Measurements from ENCODE around the gene CASP8AP2. TPM values are rescaled to one million over a fixed set of nuclear protein-coding genes. Genes with fewer than 3 reads are reported as not detected.

The CASP8AP2 gene
- total RNA-seq, 1 donor from 2014 or later, result 9.5 TPM

DNA sequence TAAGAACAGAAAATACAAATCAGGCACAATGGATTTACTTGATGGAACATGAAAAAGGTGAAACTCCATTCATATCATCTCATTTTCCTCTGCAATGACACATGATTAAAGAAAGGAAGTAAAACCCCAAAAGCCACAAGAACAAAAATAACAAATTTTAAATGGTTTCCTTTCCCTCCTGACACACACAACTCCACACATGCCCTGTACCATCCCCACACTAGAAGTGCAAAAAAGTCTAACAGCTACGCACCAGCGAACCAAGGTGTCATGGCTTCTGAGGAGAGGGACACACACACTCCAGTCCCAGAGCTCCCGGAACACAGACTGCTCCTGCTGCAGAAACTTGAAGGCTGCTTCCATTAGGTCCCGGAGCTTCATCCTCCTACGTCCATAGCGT lies 35.4 kb upstream of the CASP8AP2 start:
- no peak for DNase-seq (ENCODE audit: low read depth)
- no peaks in the 10 kb centered on the region for H3K36me3 ChIP-seq (ENCODE audit: control insufficient read depth, insufficient read depth, low read length)
- H3K27me3 ChIP-seq (ENCODE audit: control insufficient read depth, insufficient read depth, low read length), result no peaks in the 10 kb centered on the region
- H3K4me3 ChIP-seq (ENCODE audit: low read depth, low read length), result no peak overlapping the region
- TF ChIP-seq, protein P1, sequence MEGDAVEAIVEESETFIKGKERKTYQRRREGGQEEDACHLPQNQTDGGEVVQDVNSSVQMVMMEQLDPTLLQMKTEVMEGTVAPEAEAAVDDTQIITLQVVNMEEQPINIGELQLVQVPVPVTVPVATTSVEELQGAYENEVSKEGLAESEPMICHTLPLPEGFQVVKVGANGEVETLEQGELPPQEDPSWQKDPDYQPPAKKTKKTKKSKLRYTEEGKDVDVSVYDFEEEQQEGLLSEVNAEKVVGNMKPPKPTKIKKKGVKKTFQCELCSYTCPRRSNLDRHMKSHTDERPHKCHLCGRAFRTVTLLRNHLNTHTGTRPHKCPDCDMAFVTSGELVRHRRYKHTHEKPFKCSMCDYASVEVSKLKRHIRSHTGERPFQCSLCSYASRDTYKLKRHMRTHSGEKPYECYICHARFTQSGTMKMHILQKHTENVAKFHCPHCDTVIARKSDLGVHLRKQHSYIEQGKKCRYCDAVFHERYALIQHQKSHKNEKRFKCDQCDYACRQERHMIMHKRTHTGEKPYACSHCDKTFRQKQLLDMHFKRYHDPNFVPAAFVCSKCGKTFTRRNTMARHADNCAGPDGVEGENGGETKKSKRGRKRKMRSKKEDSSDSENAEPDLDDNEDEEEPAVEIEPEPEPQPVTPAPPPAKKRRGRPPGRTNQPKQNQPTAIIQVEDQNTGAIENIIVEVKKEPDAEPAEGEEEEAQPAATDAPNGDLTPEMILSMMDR (IDR thresholded peaks at IDR 0.05; ENCODE audit: insufficient read depth, low read length, poor library complexity, severe bottlenecking), result no peak

DNA sequence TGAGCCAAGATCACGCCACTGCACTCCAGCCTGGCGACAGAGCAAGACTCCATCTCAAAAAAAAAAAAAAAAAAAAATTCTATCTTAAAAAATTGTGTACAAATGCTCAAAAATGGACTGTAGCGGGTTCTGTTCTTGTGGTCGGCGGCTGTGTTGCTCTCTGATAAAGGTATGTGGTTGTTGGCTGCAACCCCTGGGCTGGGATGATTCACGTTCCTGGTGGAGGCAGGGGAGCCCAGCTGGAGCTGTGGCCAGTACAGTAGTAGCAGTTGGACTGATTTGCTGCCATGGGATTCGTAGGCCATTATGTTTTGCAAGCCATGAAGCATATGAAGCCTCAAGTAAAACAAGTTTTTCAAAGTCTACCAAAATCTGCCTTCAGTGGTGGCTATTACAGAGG lies 32.4 kb upstream of the CASP8AP2 start:
- no peak for DNase-seq (ENCODE audit: low read depth)
- H3K27me3 ChIP-seq (ENCODE audit: control insufficient read depth, insufficient read depth, low read length), result no peaks in the 10 kb centered on the region
- no peaks in the 10 kb centered on the region for H3K36me3 ChIP-seq (ENCODE audit: control insufficient read depth, insufficient read depth, low read length)
- no peak overlapping the region for H3K4me3 ChIP-seq (ENCODE audit: low read depth, low read length)
- TF ChIP-seq, protein P1 (IDR thresholded peaks at IDR 0.05; ENCODE audit: insufficient read depth, low read length, poor library complexity, severe bottlenecking), result no peak

DNA sequence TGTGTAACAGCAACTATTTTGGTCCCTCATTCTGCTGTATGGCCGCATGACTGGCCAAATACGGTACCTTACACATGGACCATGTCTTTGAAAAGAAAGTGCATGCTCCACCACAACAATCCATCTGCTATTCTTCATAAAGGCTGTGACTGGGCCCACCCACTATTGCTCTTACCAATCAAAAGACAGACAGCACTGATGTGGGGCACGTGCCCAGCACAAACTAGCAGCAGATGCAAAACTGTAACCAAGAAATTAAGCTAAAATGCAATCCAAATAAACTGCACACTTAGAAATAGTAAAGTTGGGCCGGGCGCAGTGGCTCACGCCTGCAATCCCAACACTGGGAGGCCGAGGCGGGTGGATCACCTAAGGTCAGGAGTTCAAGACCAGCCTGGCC lies 30.6 kb upstream of the CASP8AP2 start:
- no peak for DNase-seq (ENCODE audit: low read depth)
- Histone ChIP-seq H3K27me3 (ENCODE audit: control insufficient read depth, insufficient read depth, low read length) (no peaks in the 10 kb centered on the region), H3K36me3 (ENCODE audit: control insufficient read depth, insufficient read depth, low read length) (no peaks in the 10 kb centered on the region), H3K4me3 (ENCODE audit: low read depth, low read length) (no peak overlapping the region)
- TF ChIP-seq, protein P1 (IDR thresholded peaks at IDR 0.05; ENCODE audit: insufficient read depth, low read length, poor library complexity, severe bottlenecking), result no peak

- Histone ChIP-seq H3K36me3 (ENCODE audit: control insufficient read depth, insufficient read depth, low read length) (no peaks in the 10 kb centered on the region), H3K27me3 (ENCODE audit: control insufficient read depth, insufficient read depth, low read length) (no peaks in the 10 kb centered on the region), H3K4me3 (ENCODE audit: low read depth, low read length) (no peak overlapping the region)
- TF ChIP-seq, protein P1 (IDR thresholded peaks at IDR 0.05; ENCODE audit: insufficient read depth, low read length, poor library complexity, severe bottlenecking), result no peak
- no peak for DNase-seq (ENCODE audit: low read depth)
Measured at GRCh38 chr6:89799756-89800155, 29.9 kb upstream of the CASP8AP2 start.

- no peaks in the 10 kb centered on the region for H3K27me3 ChIP-seq (ENCODE audit: control insufficient read depth, insufficient read depth, low read length)
- no peak for DNase-seq (ENCODE audit: low read depth)
- no peak overlapping the region for H3K4me3 ChIP-seq (ENCODE audit: low read depth, low read length)
- H3K36me3 ChIP-seq (ENCODE audit: control insufficient read depth, insufficient read depth, low read length), result no peaks in the 10 kb centered on the region
- TF ChIP-seq, protein P1 (IDR thresholded peaks at IDR 0.05; ENCODE audit: insufficient read depth, low read length, poor library complexity, severe bottlenecking), result no peak
Measured at GRCh38 chr6:89803271-89803670, 26.4 kb upstream of the CASP8AP2 start.

DNA sequence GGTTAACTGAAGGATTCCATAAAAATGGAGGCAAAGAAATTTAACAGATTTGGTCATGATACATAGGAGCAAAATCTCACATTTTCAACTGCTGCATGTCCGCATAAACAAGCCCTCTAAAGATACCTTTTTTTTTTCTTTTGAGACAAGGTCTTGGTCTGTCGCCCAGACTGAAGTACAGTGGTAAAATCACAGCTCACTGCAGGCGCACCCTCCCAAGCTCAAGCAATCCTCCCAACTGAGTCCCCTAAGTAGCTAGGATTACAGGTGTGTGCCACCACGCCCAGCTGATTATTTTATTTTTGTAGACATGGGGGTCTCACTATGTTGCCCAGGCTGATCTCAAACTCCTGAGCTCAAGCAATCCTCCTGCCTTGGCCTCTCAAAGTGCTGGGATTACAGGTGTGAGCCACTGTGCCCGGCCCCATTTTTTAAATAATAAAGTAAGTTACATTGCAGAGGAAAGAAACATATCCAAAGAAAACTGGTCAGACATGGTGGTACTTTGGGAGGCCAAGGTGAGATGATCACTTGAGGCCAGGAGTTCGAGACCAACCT lies 23.8 kb upstream of the CASP8AP2 start:
- no peak for DNase-seq (ENCODE audit: low read depth)
- no peaks in the 10 kb centered on the region for H3K27me3 ChIP-seq (ENCODE audit: control insufficient read depth, insufficient read depth, low read length)
- TF ChIP-seq, protein P1 (IDR thresholded peaks at IDR 0.05; ENCODE audit: insufficient read depth, low read length, poor library complexity, severe bottlenecking), result no peak
- H3K4me3 ChIP-seq (ENCODE audit: low read depth, low read length), result no peak overlapping the region
- no peaks in the 10 kb centered on the region for H3K36me3 ChIP-seq (ENCODE audit: control insufficient read depth, insufficient read depth, low read length)

Data from kidney epithelial cell (primary cell).